Loucy (cell line): ENCODE data around the gene MINDY4B.

ENCODE experiments used
- H2AFZ ChIP-seq: fragments of 200-600 bp; sonication (generic); 2 replicates; pipeline ENCODE4 v1.6.0; 2016; ENCODE audit warnings: antibody characterized with exemption, mild to moderate bottlenecking, low read length, moderate library complexity
- H3F3A ChIP-seq: fragments of 200-600 bp; 2 replicates; pipeline ENCODE4 v1.6.0; 2016; ENCODE audit warnings: antibody characterized with exemption, low read depth, mild to moderate bottlenecking
- H3K27me3 ChIP-seq: fragments of 200-600 bp; sonication (generic); 2 replicates; pipeline ENCODE4 v1.6.1; 2014; ENCODE audit warnings: low read length, mild to moderate bottlenecking; ENCODE audit not compliant: insufficient read depth, poor library complexity, severe bottlenecking
- H3K36me3 ChIP-seq: fragments of 200-600 bp; sonication (generic); 2 replicates; pipeline ENCODE4 v1.6.1; 2016; ENCODE audit warnings: low read length; ENCODE audit not compliant: insufficient read depth
- H3K4me1 ChIP-seq: fragments of 200-600 bp; sonication (generic); 2 replicates; pipeline ENCODE4 v1.5.1; 2014; ENCODE audit warnings: low read length, mild to moderate bottlenecking; ENCODE audit not compliant: insufficient read depth, poor library complexity, severe bottlenecking
- H3K4me2 ChIP-seq: fragments of 200-600 bp; sonication (generic); 2 replicates; pipeline ENCODE4 v1.6.0; 2014; ENCODE audit warnings: antibody characterized with exemption, low read length, low read depth, mild to moderate bottlenecking; ENCODE audit not compliant: poor library complexity, severe bottlenecking
- H3K4me3 ChIP-seq: fragments of 200-600 bp; sonication (generic); 2 replicates; pipeline ENCODE4 v1.5.1; 2014; ENCODE audit warnings: low read length, mild to moderate bottlenecking, mixed read lengths; ENCODE audit not compliant: poor library complexity, severe bottlenecking
- H3K79me2 ChIP-seq: fragments of 200-600 bp; sonication (generic); 2 replicates; pipeline ENCODE4 v1.6.1; 2014; ENCODE audit warnings: low read length; ENCODE audit not compliant: insufficient read depth
- H3K9ac ChIP-seq: fragments of 200-600 bp; sonication (generic); 2 replicates; pipeline ENCODE4 v1.6.0; 2014; ENCODE audit warnings: mild to moderate bottlenecking, low read depth, low read length, moderate library complexity; ENCODE audit not compliant: poor library complexity, severe bottlenecking
- H3K9me2 ChIP-seq: fragments of 200-600 bp; sonication (generic); replicated peaks from 2 replicates; pipeline ENCODE4 v1.6.1; 2016; ENCODE audit warnings: low read depth, low read length, mixed read lengths
- H3K9me3 ChIP-seq: fragments of 200-600 bp; sonication (generic); 2 replicates; pipeline ENCODE4 v1.6.1; 2014; ENCODE audit warnings: mild to moderate bottlenecking, antibody characterized with exemption, low read length, low read depth; ENCODE audit not compliant: insufficient read depth
- H4K20me1 ChIP-seq: fragments of 200-600 bp; sonication (generic); 2 replicates; pipeline ENCODE4 v1.6.0; 2014; ENCODE audit warnings: antibody characterized with exemption, low read length, mild to moderate bottlenecking; ENCODE audit not compliant: insufficient read depth, poor library complexity, severe bottlenecking
- EZH2phosphoT487 ChIP-seq: fragments of 200-600 bp; IDR thresholded peaks from 2 replicates; pipeline ENCODE4 v1.6.1; 2018; ENCODE audit warnings: antibody characterized with exemption, mild to moderate bottlenecking, moderate library complexity, borderline replicate concordance
- TF ChIP-seq, protein P1 (sequence below): fragments of 200-600 bp; sonication (generic); conservative IDR thresholded peaks from 2 replicates; pipeline ENCODE4 v1.5.1; 2014; ENCODE audit warnings: mild to moderate bottlenecking, antibody characterized with exemption, low read length

MINDY4B gene

DNA sequence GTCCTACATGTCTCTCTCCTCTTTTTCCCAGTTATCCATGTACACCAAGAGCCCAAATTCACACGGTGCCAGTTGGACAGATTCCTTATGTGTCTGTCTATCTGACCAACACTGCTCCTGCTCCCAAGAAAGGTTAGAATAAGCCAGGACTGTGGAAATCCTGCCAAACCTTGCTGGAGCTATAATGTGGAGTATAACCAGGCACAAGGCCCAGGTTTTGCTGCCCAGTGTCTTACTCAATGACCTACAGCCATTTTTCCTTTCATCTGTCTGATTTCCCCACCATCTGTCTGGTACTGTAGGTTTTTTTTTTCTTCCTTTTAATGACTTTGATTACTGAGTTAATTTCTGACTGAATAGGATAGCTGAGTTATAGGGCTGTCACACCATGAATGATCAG, 26.5 kb upstream of the MINDY4B start:
- Histone ChIP-seq H4K20me1 (no peaks in the 10 kb centered on the region), H3K4me3 (no peak overlapping the region), H3K4me2 (no peak overlapping the region), H3K79me2 (no peaks in the 10 kb centered on the region), H3K36me3 (no peaks in the 10 kb centered on the region), H3K9me3 (no peaks in the 10 kb centered on the region), H3K27me3 (no peaks in the 10 kb centered on the region), H2AFZ (no peak overlapping the region), H3K4me1 (no peaks in the 10 kb centered on the region), H3K9ac (no peak overlapping the region), H3K9me2 (no peaks in the 10 kb centered on the region), H3F3A (no peaks in the 10 kb centered on the region)
- TF ChIP-seq EZH2phosphoT487, result no peak
- TF ChIP-seq, protein P1, sequence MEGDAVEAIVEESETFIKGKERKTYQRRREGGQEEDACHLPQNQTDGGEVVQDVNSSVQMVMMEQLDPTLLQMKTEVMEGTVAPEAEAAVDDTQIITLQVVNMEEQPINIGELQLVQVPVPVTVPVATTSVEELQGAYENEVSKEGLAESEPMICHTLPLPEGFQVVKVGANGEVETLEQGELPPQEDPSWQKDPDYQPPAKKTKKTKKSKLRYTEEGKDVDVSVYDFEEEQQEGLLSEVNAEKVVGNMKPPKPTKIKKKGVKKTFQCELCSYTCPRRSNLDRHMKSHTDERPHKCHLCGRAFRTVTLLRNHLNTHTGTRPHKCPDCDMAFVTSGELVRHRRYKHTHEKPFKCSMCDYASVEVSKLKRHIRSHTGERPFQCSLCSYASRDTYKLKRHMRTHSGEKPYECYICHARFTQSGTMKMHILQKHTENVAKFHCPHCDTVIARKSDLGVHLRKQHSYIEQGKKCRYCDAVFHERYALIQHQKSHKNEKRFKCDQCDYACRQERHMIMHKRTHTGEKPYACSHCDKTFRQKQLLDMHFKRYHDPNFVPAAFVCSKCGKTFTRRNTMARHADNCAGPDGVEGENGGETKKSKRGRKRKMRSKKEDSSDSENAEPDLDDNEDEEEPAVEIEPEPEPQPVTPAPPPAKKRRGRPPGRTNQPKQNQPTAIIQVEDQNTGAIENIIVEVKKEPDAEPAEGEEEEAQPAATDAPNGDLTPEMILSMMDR, result no peak

DNA sequence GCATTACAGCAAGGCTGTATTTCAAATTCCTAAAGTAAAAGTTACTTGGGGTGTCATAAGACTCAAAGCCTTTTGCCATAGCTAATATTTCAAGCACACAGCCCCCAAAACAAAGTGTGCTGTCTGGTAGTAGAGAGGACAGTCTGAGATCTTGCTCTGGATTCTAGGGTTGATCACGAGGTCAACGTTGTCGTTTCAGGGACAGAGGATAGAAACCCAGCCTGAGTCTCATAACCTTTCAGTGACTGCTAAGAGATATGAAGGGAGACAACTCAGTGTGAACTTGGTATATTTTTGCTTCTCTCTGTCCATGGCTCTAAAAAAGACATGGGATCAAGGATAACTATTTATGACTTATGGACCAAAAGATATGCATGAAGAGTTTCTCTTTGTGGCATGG, 25.6 kb upstream of the MINDY4B start:
- no peak overlapping the region for H2AFZ ChIP-seq
- no peaks in the 10 kb centered on the region for H3K9me3 ChIP-seq
- H3K4me2 ChIP-seq, result no peak overlapping the region
- no peaks in the 10 kb centered on the region for H3K79me2 ChIP-seq
- TF ChIP-seq, protein P1, result no peak
- TF ChIP-seq EZH2phosphoT487, result no peak
- H3K4me3 ChIP-seq, result no peak overlapping the region
- no peaks in the 10 kb centered on the region for H3F3A ChIP-seq
- no peaks in the 10 kb centered on the region for H3K27me3 ChIP-seq
- no peak overlapping the region for H3K9ac ChIP-seq
- no peaks in the 10 kb centered on the region for H3K36me3 ChIP-seq
- no peaks in the 10 kb centered on the region for H3K9me2 ChIP-seq
- peaks cover 2% of the 10 kb centered on the region for H3K4me1 ChIP-seq
- no peaks in the 10 kb centered on the region for H4K20me1 ChIP-seq

DNA sequence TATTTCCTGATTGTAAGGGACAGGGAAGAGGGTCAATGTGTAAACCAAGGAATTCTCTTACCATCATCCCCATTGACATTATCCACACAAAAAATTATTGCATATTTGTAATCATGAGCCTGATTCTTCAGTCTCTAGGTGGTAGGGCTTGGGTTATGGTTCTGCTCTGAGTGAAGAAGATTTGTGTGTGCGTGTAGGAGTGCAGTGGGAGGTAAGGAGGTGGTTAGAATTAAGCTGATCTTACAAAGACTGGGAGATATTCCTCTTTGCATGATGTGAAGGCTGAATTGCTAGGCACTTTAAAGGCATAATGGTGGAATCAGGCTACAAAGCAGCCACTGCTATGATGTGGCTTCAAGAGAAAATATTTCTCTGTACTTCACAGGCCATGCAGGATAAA, 23.0 kb upstream of the MINDY4B start:
- TF ChIP-seq EZH2phosphoT487, result no peak
- TF ChIP-seq, protein P1, result no peak
- Histone ChIP-seq H3K4me1 (peaks cover 4% of the 10 kb centered on the region), H3K36me3 (no peaks in the 10 kb centered on the region), H3K79me2 (no peaks in the 10 kb centered on the region), H3K4me3 (no peak overlapping the region), H3K9me3 (no peaks in the 10 kb centered on the region), H3K9ac (no peak overlapping the region), H4K20me1 (no peaks in the 10 kb centered on the region), H3K4me2 (no peak overlapping the region), H3F3A (no peaks in the 10 kb centered on the region), H3K27me3 (no peaks in the 10 kb centered on the region), H3K9me2 (no peaks in the 10 kb centered on the region), H2AFZ (no peak overlapping the region)
